Hematopoietic multipotent progenitor cell (in vitro differentiated cells): ENCODE measurements around the gene ING4. TPM values are rescaled to one million over a fixed set of nuclear protein-coding genes. Genes with fewer than 3 reads are reported as not detected.

Source experiments
- DNase-seq, 3 donors: peaks; one replicate each; pipeline ENCODE4 v3.0.0-alpha.2; 2011 to 2015; ENCODE audit warnings: low read depth in 2 of 3, low spot score in 2 of 3
- small RNA-seq: library from RNA; depleted of rRNA; stranded (forward); fragments of <200 nt; gene quantifications from one replicate; pipeline ENCODE3, GENCODE V24; 2012
- total RNA-seq: library from RNA; depleted of rRNA; stranded (reverse); fragments of >200 nt; gene quantifications from one replicate; pipeline ENCODE4 v1.2.3, GENCODE V29; 2012

Gene ING4
- total RNA-seq, 1 donor, result 57.6 TPM

- DNase-seq, result no peak
Observed at GRCh38 chr12:6612652-6613014, 50.3 kb downstream of the ING4 start.

- DNase-seq, result no peak
Observed at GRCh38 chr12:6612247-6612646, 50.7 kb downstream of the ING4 start.

GRCh38 chr12:6608592-6609281 lies 54.2 kb downstream of the ING4 start:
- peak in 1 of 3 donors; percentile 40 for DNase-seq

GRCh38 chr12:6607751-6608591 lies 54.9 kb downstream of the ING4 start:
- DNase-seq, result peak in 2 of 3 donors; percentile 81 to 87

GRCh38 chr12:6606331-6607131 lies 56.4 kb downstream of the ING4 start:
- peak in 1 of 3 donors; percentile 57 for DNase-seq

- DNase-seq, result no peak
Observed at GRCh38 chr12:6605421-6606330, 57.2 kb downstream of the ING4 start.

- no peak for DNase-seq
Observed at GRCh38 chr12:6604259-6605029, 58.5 kb downstream of the ING4 start.

GRCh38 chr12:6603095-6603567 lies 59.8 kb downstream of the ING4 start:
- no peak for DNase-seq

- no peak for DNase-seq
Observed at GRCh38 chr12:6602526-6602925, 60.4 kb downstream of the ING4 start.

Small RNA genes within 50 kb of the gene (small RNA-seq; reads per million reads assigned to genes)
- not detected for gene RNU6-781P

Other genes starting within 250 kb of the ING4 start
- 1.1 TPM for gene CD27, start 218.2 kb downstream of the ING4 start, total RNA-seq
- gene TAPBPL, start 211.1 kb downstream of the ING4 start, total RNA-seq, result 114 TPM
- gene VAMP1, start 192.4 kb downstream of the ING4 start, total RNA-seq, result 11.8 TPM
- 29.1 TPM for gene MRPL51, start 169.9 kb downstream of the ING4 start, total RNA-seq
- gene NCAPD2, start 169.0 kb downstream of the ING4 start, total RNA-seq, result 41.5 TPM
- 7,142 TPM for gene GAPDH, start 128.6 kb downstream of the ING4 start, total RNA-seq
- gene IFFO1, start 107.1 kb downstream of the ING4 start, total RNA-seq, result 13.5 TPM
- 39.9 TPM for gene NOP2, start 94.8 kb downstream of the ING4 start, total RNA-seq
- gene CHD4, start 55.7 kb downstream of the ING4 start, total RNA-seq, result 305 TPM
- gene LPAR5, start 27.2 kb downstream of the ING4 start, total RNA-seq, result 3.8 TPM
- 15.9 TPM for gene ACRBP, start 15.7 kb downstream of the ING4 start, total RNA-seq
- 48.7 TPM for gene ZNF384, start 26.3 kb upstream of the ING4 start, total RNA-seq
- gene PIANP, start 37.7 kb upstream of the ING4 start, total RNA-seq, result under 0.01 TPM
- gene COPS7A, start 60.9 kb upstream of the ING4 start, total RNA-seq, result 55.7 TPM
- gene MLF2, start 90.0 kb upstream of the ING4 start, total RNA-seq, result 213 TPM
- 27.7 TPM for gene PTMS, start 103.2 kb upstream of the ING4 start, total RNA-seq
- 12.1 TPM for gene LAG3, start 109.4 kb upstream of the ING4 start, total RNA-seq
- 3.8 TPM for gene CD4, start 126.4 kb upstream of the ING4 start, total RNA-seq
- gene GPR162, start 158.7 kb upstream of the ING4 start, total RNA-seq, result 29.6 TPM
- gene P3H3, start 165.3 kb upstream of the ING4 start, total RNA-seq, result 13.2 TPM
- gene GNB3, start 177.8 kb upstream of the ING4 start, total RNA-seq, result 1.9 TPM
- 3.5 TPM for gene CDCA3, start 188.2 kb upstream of the ING4 start, total RNA-seq
- gene USP5, start 189.0 kb upstream of the ING4 start, total RNA-seq, result 78.1 TPM
- 440 TPM for gene TPI1, start 204.4 kb upstream of the ING4 start, total RNA-seq
- 10.8 TPM for gene SPSB2, start 210.2 kb upstream of the ING4 start, total RNA-seq
- 16.2 TPM for gene LRRC23, start 241.7 kb upstream of the ING4 start, total RNA-seq